ENCODE results near the gene TNFAIP8. TPM values are rescaled to one million over a fixed set of nuclear protein-coding genes. Genes with fewer than 3 reads are reported as not detected.

TNFAIP8 gene
- 100 to 1,000 TPM; 141 to 142 TPM for total RNA-seq

DNA sequence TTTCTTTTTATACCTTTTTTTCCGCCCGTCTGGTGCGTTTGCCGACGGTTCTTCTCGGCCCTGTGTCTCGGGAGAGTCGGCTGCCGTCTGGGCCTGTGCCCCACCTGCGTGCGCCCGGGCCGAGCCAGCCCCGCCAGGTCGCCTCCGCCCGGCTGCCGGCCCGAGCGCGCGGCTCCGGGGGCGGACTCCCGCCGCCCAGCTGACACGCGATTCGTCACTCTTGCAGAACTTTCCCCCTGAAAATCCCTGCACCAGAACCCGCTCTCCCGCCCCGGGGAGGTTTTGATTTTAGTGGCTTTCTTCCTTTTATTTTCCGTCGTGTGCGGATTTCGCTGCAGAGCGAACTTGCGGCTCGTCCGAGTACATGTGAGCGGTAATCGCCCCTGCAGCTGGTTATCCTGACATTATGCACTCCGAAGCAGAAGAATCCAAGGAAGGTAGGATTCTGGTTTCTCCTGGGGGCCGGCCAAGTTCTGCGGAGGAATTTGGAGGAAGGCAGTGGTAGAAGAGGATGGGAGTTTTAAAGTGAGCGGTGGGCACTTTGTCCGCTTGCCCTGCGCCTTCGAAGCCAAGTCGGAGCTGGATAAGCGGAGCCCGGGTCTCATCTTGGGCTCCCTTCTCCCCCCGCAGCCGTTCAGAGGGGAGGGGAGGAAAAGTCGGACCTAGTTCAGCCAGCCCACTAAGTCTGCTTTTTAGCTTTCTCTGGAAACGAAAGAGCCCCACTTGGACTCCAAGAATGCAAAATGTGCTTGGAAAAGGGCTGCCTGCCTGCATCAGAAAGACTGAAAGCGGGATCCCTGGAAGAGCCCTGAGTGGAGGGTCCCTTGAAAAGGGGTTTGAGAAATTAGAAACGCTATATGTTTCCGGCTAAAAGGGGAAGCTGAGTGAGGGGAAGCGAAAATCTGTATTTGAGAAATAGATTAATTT lies at the start of gene TNFAIP8:
TNFAIP8 (plus strand) TSS at position 335 of the 927 bp plus-strand sequence; CDS start at position 407, 72 bp downstream.
- H3K9me3 Mint-ChIP-seq = no peaks in the 10 kb centered on the region
- peak within 1 kb of the TSS; percentile 98 for H3K27ac Mint-ChIP-seq
- intact Hi-C loops (cut with micrococcal nuclease) = loop anchor here (1.0 to 5.0 kb wide), 7 partner anchors 10 to 369 kb away; partner anchors contain the start of gene DTWD2
- no peaks in the 10 kb centered on the region for H3K27me3 Mint-ChIP-seq (ENCODE audit: low read depth)
- H3K4me3 Mint-ChIP-seq = peak within 1 kb of the TSS; percentile 98
- peak; percentile 91 for DNase-seq
- CTCF ChIA-PET = interaction anchor here (0.7 to 3.0 kb wide), 11 partner anchors 9 to 87 kb away, joined by 3 to 19 read pairs (median 5); no protein-coding TSS in a partner anchor
- peaks cover 50% of the 10 kb centered on the region for H3K36me3 Mint-ChIP-seq (ENCODE audit: low read depth)
- H3K4me1 Mint-ChIP-seq (ENCODE audit: low read depth) = peaks cover 67% of the 10 kb centered on the region

DNA sequence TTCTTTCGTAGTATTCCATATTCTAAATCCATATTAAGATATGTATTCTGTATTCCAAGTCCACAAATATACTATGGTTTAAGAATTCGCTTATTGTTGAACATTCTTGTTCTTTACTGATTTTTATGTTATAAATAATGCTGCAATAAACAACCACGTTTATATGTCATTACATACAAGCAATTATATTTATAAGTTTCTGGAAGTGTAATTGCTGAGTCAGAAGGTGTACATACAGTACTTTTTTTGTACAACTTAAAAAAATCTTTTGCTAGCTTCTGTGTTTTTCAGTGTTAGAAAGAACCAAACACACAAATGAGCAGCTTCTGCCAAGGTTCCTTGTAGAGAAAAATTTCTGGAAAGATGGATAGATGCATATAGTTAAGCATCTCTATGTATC lies 48.6 kb upstream of the TNFAIP8 start:
- Mint-ChIP-seq H3K27ac (no peak overlapping the region), H3K27me3 (ENCODE audit: low read depth) (no peaks in the 10 kb centered on the region), H3K9me3 (no peaks in the 10 kb centered on the region), H3K4me1 (ENCODE audit: low read depth) (peaks cover 96% of the 10 kb centered on the region), H3K4me3 (no peak overlapping the region), H3K36me3 (ENCODE audit: low read depth) (peaks cover 34% of the 10 kb centered on the region)
- CTCF ChIA-PET = interaction anchor here (1.5 kb wide), 1 partner anchor 319 kb away, joined by 3 read pairs; the partner anchor contains the start of gene DTWD2
- intact Hi-C loops (cut with micrococcal nuclease) = no loop called here
- no peak for DNase-seq

DNA sequence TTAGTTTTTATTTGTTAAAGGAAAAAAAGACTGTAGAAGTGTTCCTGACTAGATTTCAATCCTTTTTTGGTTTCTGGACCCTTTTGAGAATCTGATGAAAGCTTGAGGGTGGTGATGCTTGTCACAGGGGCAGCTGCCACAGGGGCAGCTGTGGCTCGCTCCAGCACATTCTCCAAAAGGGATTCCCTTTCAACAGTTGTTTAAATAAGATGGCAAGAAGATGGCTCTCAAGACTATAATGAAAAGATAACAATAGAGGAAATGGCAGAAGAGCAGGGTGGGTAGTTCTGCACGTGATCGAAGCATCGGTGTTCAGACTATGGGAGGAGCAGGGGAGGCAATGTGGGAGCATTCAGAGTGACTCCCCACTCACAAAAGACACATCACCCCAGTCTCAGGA lies 46.5 kb upstream of the TNFAIP8 start:
- no peaks in the 10 kb centered on the region for H3K27me3 Mint-ChIP-seq (ENCODE audit: low read depth)
- peak overlapping the region; percentile 21 for H3K4me3 Mint-ChIP-seq
- H3K27ac Mint-ChIP-seq = peak overlapping the region; percentile 95
- CTCF ChIA-PET = interaction anchor here (7.4 kb wide), 1 partner anchor 102 kb away, joined by 71 read pairs; no protein-coding TSS in a partner anchor
- H3K9me3 Mint-ChIP-seq = no peaks in the 10 kb centered on the region
- intact Hi-C loops (cut with micrococcal nuclease) = loop anchor here (1.0 to 2.0 kb wide), 7 partner anchors 18 to 321 kb away; partner anchors contain the start of genes DMXL1 and DTWD2
- H3K36me3 Mint-ChIP-seq (ENCODE audit: low read depth) = peaks cover 33% of the 10 kb centered on the region
- DNase-seq = no peak
- peaks cover 96% of the 10 kb centered on the region for H3K4me1 Mint-ChIP-seq (ENCODE audit: low read depth)

DNA sequence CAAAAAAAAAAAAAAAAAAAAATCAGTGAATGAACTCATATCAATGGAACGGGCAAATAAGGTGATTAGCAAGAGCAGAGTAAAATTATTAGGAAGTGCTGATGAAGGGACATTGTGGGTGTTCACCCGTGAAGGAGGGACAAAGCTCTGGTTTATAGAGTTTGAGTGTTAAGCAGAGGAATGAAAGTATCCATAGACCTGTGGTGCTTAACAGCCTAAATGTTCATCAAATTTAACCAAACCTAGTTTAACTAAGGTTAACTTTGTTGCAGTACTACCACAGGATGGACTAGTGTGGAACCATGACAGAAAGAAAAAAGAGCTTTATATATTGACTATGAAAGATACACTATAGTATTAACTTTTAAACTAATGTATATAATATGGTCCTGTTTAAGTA lies 44.1 kb upstream of the TNFAIP8 start:
- H3K36me3 Mint-ChIP-seq (ENCODE audit: low read depth) = peaks cover 34% of the 10 kb centered on the region
- CTCF ChIA-PET = interaction anchor here (0.7 to 7.4 kb wide), 9 partner anchors 11 to 281 kb away, joined by 3 to 71 read pairs (median 5); no protein-coding TSS in a partner anchor
- H3K27me3 Mint-ChIP-seq (ENCODE audit: low read depth) = no peaks in the 10 kb centered on the region
- H3K4me1 Mint-ChIP-seq (ENCODE audit: low read depth) = peaks cover 96% of the 10 kb centered on the region
- intact Hi-C loops (cut with micrococcal nuclease) = no loop called here
- H3K27ac Mint-ChIP-seq = peak overlapping the region; percentile 96
- DNase-seq = no peak
- H3K9me3 Mint-ChIP-seq = no peaks in the 10 kb centered on the region
- H3K4me3 Mint-ChIP-seq = no peak overlapping the region

DNA sequence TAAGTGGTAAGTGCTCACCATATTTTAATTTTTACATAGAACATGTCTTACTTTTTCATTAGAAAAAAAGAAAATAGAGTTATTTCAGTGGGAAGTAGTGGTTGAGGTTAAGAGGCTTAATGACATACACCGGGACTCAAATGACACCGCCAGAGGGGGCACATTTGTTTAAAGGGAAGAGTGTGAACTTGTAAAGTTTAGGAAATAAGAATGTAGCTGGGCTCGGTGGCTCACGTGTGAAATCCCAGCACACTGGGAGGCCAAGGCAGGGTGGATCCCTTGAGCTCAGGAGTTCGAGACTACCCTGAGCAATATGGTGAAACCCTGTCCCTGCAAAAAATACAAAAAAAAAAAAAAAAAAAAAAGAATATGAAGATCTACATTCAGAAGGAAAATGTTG lies 43.4 kb upstream of the TNFAIP8 start:
- H3K27me3 Mint-ChIP-seq (ENCODE audit: low read depth) = no peaks in the 10 kb centered on the region
- H3K4me1 Mint-ChIP-seq (ENCODE audit: low read depth) = peaks cover 93% of the 10 kb centered on the region
- H3K36me3 Mint-ChIP-seq (ENCODE audit: low read depth) = peaks cover 37% of the 10 kb centered on the region

DNA sequence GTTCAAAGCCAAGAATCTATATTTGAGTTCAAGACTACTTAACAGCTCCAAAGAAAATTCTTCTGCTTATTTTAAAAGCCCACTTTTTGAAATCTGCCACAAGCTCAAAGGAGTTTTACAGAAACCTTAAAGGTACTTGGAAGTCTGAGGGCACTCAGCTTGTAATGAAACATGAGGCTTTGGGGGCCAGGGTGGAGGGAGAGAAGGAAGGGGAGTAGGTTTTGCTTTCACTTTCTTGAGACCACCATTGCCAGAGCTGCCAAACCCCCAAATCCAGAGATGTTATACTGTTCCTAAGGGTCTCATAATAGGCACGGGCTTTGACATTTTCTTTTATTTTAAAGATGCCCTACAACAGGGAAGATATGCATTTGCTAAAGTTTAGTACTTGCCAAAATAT lies 42.6 kb upstream of the TNFAIP8 start:
- Mint-ChIP-seq H3K36me3 (ENCODE audit: low read depth) (peaks cover 37% of the 10 kb centered on the region), H3K27me3 (ENCODE audit: low read depth) (no peaks in the 10 kb centered on the region), H3K9me3 (no peaks in the 10 kb centered on the region), H3K4me1 (ENCODE audit: low read depth) (peaks cover 94% of the 10 kb centered on the region), H3K4me3 (no peak overlapping the region), H3K27ac (peak overlapping the region; percentile 96)
- intact Hi-C loops (cut with micrococcal nuclease) = no loop called here
- CTCF ChIA-PET = interaction anchor here (0.9 to 7.4 kb wide), 6 partner anchors 22 to 98 kb away, joined by 3 to 71 read pairs (median 12); no protein-coding TSS in a partner anchor
- DNase-seq = no peak

More for the DNA sequence above, 43.4 kb upstream of the TNFAIP8 start:
- Mint-ChIP-seq H3K27ac (peak overlapping the region; percentile 96), H3K9me3 (no peaks in the 10 kb centered on the region), H3K4me3 (no peak overlapping the region)
- CTCF ChIA-PET = interaction anchor here (0.7 to 7.4 kb wide), 9 partner anchors 11 to 282 kb away, joined by 3 to 71 read pairs (median 5); no protein-coding TSS in a partner anchor
- no peak for DNase-seq
- intact Hi-C loops (cut with micrococcal nuclease) = no loop called here

DNA sequence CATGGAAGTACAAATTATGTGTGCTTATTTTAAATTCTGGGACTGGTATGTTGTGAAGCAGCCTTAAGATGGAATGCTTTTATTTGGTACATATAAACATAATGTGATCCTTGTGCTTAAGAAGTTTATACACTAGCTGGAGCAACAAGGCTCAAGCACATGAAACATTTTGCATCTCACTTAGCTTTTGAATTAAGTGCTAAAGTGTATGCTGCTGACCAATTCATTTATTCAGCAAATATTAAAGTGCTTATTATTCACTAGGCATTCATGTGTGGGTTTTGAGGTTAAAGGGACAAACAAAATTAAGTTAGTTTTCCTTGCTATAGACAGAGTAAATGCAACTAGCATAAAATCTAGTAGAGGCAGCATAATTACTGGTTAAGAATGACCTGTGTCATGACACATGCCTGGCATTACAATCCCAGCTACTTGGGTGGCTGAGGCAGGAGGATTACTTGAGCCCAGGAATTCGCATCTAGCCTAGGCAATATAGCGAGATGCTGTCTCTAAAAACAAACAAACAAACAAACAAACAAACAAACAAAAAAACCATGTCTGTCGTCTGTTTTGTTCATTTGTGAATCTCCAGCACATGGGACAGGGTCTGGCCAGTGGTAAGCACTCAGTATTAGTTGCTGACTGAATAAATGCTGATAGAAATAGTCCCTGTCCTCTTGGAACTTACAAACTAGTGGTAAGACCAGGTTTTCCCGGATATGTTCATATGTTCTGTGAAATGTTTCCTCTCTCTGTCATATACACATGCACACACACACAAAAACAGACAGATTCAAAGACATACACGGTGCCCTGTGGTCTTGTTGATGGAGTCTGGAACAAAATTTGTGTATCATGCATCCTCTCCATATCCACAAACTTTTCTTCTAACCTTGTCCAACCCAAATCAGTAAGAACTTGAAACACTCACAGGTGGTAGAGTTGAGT lies 41.9 kb upstream of the TNFAIP8 start:
- DNase-seq = no peak
- CTCF ChIA-PET = interaction anchor here (1.1 to 7.4 kb wide), 9 partner anchors 11 to 97 kb away, joined by 3 to 71 read pairs (median 11); no protein-coding TSS in a partner anchor
- H3K9me3 Mint-ChIP-seq = no peaks in the 10 kb centered on the region
- H3K27me3 Mint-ChIP-seq (ENCODE audit: low read depth) = no peaks in the 10 kb centered on the region
- H3K27ac Mint-ChIP-seq = peak overlapping the region; percentile 96
- intact Hi-C loops (cut with micrococcal nuclease) = loop anchor here (2.0 kb wide), 1 partner anchor 15 kb away; no protein-coding TSS in a partner anchor
- H3K4me3 Mint-ChIP-seq = peak overlapping the region; percentile 1
- H3K36me3 Mint-ChIP-seq (ENCODE audit: low read depth) = peaks cover 39% of the 10 kb centered on the region
- H3K4me1 Mint-ChIP-seq (ENCODE audit: low read depth) = peaks cover 94% of the 10 kb centered on the region

DNA sequence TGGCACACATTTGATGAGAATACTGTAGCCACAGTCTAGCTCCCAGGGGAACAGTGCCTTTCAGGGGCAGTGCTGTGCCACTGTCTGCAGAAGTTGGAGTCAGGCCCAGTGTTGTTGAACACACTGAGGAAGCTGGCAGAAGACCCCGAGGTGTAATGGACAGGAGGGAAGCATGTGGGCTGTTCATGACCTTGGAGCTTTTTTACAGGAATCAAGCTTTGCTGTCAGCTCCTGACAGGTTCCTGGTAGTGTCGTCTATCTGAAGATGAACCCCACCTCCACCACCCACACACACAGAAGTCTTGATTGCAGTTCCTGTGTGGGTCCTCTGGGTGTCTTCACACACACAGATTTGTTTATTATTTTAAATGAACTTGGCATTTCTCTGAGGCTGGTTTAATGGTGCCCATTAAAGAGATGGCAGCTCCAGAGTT lies 40.3 kb upstream of the TNFAIP8 start:
- Mint-ChIP-seq H3K4me3 (peak overlapping the region; percentile 36), H3K4me1 (ENCODE audit: low read depth) (peaks cover 94% of the 10 kb centered on the region), H3K27me3 (ENCODE audit: low read depth) (no peaks in the 10 kb centered on the region), H3K9me3 (no peaks in the 10 kb centered on the region), H3K27ac (peak overlapping the region; percentile 96), H3K36me3 (ENCODE audit: low read depth) (peaks cover 27% of the 10 kb centered on the region)
- intact Hi-C loops (cut with micrococcal nuclease) = loop anchor here (1.0 to 2.0 kb wide), 8 partner anchors 12 to 327 kb away; partner anchors contain the start of gene DTWD2
- CTCF ChIA-PET = interaction anchor here (0.6 to 7.4 kb wide), 41 partner anchors 10 to 329 kb away, joined by 3 to 71 read pairs (median 6); partner anchors contain the start of genes DMXL1, DTWD2 and TNFAIP8
- peak; percentile 83 for DNase-seq

DNA sequence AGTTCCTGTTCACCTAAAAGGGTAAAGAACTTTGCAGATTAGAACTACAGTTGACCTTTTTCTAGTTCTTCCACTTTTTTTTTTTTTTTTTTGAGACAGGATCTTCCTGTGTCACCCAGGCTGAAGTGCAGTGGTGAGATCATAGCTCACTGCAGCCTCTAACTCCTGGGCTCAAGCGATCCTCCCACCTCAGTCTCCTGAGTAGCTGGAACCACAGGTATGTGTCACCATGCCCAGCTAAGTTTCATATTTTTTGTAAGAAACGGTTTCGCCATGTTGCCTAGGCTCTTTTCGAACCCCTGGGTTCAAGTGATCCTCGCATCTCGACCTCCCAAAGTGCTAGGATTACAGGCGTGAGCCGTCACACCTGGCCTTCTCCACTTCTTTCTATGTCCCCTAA lies 39.7 kb upstream of the TNFAIP8 start:
- Mint-ChIP-seq H3K27me3 (ENCODE audit: low read depth) (no peaks in the 10 kb centered on the region), H3K27ac (peak overlapping the region; percentile 96), H3K4me3 (peak overlapping the region; percentile 36), H3K36me3 (ENCODE audit: low read depth) (peaks cover 22% of the 10 kb centered on the region), H3K9me3 (no peaks in the 10 kb centered on the region), H3K4me1 (ENCODE audit: low read depth) (peaks cover 94% of the 10 kb centered on the region)
- intact Hi-C loops (cut with micrococcal nuclease) = no loop called here
- CTCF ChIA-PET = interaction anchor here (0.8 to 7.4 kb wide), 35 partner anchors 9 to 330 kb away, joined by 3 to 71 read pairs (median 6); partner anchors contain the start of genes DMXL1, DTWD2 and TNFAIP8
- DNase-seq = peak; percentile 73

DNA sequence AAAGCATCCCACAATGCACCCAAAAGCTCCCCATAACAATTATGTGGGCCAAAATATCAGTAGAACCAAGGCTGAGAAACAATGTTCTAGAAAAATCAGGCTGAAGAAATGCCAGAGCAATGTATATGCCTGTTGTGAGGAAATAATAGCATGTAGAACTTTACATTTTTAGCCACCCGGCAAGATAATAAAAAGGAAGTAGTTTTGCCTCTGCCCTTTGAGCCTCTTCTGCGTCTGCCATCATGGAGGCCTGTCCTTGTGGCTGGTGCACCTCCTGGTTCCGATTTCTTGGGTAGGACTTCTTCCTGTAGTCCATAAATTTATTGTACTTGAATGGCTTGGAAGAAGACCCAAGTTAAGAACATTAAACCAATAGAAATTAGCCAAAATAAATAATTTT lies 38.9 kb upstream of the TNFAIP8 start:
- no peak for DNase-seq
- CTCF ChIA-PET = interaction anchor here (1.8 to 2.2 kb wide), 3 partner anchors 20 to 95 kb away, joined by 6 to 19 read pairs (median 13); no protein-coding TSS in a partner anchor
- H3K4me1 Mint-ChIP-seq (ENCODE audit: low read depth) = peaks cover 96% of the 10 kb centered on the region
- intact Hi-C loops (cut with micrococcal nuclease) = no loop called here
- H3K36me3 Mint-ChIP-seq (ENCODE audit: low read depth) = peaks cover 19% of the 10 kb centered on the region
- no peaks in the 10 kb centered on the region for H3K9me3 Mint-ChIP-seq
- H3K27me3 Mint-ChIP-seq (ENCODE audit: low read depth) = no peaks in the 10 kb centered on the region
- peak overlapping the region; percentile 96 for H3K27ac Mint-ChIP-seq
- H3K4me3 Mint-ChIP-seq = no peak overlapping the region

DNA sequence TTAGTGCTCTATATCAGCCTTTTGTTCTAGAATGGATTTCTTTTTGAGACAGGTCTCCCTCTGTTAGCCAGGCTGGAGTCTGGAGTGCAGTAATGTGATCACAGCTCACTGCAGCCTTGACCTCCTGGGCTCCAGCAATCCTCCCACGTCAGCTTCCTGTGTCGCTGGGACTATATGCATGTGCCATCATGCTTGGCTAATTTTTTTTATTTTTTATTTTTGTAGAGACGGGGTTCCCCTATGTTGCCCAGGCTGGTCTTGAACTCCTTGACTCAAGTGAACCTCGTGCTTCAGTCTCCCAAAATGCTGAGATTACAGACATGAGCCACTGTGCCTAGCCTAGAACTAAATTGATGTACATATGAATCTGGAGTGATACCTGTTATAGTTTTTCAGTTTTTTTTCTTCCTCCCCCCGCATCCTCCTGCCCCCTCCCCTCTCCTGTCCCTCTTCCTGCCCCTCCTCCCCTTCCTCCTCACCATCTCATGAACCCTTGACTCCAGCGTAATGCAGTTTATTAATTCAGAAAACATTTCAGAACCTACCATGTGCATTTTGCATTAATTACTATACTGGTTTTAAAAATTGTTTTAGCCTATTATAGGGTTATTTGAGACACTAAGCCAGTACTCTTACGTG lies 37.4 kb upstream of the TNFAIP8 start:
- intact Hi-C loops (cut with micrococcal nuclease) = no loop called here
- no peaks in the 10 kb centered on the region for H3K9me3 Mint-ChIP-seq
- no peaks in the 10 kb centered on the region for H3K27me3 Mint-ChIP-seq (ENCODE audit: low read depth)
- DNase-seq = peak; percentile 61
- peaks cover 96% of the 10 kb centered on the region for H3K4me1 Mint-ChIP-seq (ENCODE audit: low read depth)
- CTCF ChIA-PET = interaction anchor here (0.7 to 1.8 kb wide), 4 partner anchors 25 to 233 kb away, joined by 3 to 6 read pairs (median 4); no protein-coding TSS in a partner anchor
- peak overlapping the region; percentile 92 for H3K27ac Mint-ChIP-seq
- H3K36me3 Mint-ChIP-seq (ENCODE audit: low read depth) = peaks cover 25% of the 10 kb centered on the region
- peak overlapping the region; percentile 50 for H3K4me3 Mint-ChIP-seq
